SU-DHL-6 (cell line): Measurements from ENCODE around the gene LTBP4.

Source experiments
- CTCF ChIP-seq: fragments of 200-600 bp; sonication (generic); IDR thresholded peaks from one replicate; pipeline ENCODE4 v1.5.1; 2017; ENCODE audit warnings: antibody characterized with exemption, mild to moderate bottlenecking, low read length, moderate library complexity; ENCODE audit not compliant: insufficient read depth, poor library complexity, severe bottlenecking
- EZH2phosphoT487 ChIP-seq: fragments of 200-600 bp; sonication (generic), shearing (Covaris generic); conservative IDR thresholded peaks from 2 replicates; pipeline ENCODE4 v1.6.1; 2018; ENCODE audit warnings: mild to moderate bottlenecking, antibody characterized with exemption, low read length, moderate library complexity, mixed read lengths

DNA sequence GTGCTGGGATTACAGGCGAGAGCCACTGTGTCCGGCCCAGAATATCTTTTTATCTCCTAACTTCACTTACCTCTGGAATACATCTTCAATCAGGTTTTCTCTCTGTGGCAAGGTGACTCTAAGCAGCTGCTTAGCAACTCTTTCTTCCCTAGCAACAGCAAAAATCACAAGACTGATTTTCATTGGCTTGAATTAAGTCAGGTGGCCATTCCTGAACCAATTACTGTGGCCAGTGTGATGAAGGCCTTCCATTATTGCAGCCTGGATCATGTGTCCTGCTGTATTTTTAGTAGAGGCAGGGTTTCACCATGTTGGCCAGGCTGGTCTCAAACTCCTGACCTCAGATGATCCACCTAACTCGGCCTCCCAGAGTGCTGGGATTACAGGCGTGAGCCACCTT is 9.0 kb upstream of the LTBP4 start:
- TF ChIP-seq CTCF (no peak), EZH2phosphoT487 (no peak)
